ENCODE measurements around the gene RAF1.
A peak's percentile ranks its signal among the peaks of the same experiment; 100 is the strongest.
"Not testable (repeated sequence)": the region's sequence is repeated elsewhere in the genome, so short reads cannot be mapped to it uniquely, and the experiment has no call there.

The RAF1 gene

DNA sequence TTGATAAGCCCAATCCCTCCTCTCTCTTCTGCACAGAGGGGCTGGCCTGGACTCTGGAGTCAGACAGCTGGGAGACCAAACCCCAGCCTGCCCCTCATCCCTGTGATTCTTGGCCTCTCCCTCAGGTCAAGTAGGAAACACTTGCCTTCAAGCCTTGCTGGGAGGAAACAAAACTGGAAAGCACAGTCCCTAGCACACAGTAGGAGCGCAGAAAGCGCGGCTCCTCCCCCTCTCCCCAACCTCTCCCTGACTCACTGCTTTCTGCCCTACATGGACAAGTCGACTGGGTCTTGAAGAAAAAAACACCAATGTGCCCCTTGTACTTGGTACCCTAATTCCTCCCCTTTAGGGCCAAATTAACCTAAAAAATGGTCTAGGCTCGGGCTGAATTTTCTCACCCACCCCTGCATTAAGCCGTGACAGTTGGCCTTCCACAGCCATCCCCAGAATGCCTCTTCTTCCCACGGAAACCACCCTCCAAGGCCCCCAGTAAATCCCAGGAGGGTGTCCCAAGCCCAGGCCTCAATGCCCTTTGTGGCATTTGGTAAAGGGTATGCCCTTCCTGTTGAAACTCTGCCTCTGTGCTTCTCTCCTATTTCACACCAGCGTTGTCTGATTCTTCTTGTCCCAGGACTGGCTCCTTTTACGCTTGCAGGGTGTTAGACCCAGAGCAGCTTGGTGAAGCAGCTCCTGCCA, 11.3 kb upstream of the RAF1 start:
- no peak for DNase-seq

DNA sequence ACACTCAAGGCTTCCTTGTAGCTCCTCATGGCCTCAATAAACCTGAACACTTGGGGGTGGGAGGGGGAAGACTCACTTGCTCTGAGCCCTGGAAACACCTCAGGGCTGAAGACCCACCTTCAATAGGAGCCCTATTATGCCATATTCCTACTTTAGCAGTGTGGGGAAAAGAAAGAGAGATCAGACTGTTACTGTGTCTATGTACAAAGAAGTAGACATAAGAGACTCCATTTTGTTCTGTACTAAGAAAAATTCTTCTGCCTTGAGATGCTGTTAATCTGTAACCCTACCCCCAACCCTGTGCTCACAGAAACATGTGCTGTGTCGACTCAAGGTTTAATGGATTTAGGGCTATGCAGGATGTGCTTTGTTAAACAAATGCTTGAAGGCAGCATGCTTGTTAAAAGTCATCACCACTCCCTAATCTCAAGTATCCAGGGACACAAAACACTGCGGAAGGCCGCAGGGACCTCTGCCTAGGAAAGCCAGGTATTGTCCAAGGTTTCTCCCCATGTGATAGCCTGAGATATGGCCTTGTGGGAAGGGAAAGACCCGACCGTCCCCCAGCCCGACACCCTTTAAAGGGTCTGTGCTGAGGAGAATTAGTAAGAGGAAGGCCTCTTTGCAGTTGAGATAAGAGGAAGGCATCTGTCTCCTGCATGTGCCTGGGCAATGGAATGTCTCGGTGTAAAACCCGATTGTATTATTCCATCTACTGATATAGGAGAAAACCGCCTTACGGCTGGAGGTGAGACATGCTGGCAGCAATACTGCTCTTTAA, 10.2 kb upstream of the RAF1 start:
- DNase-seq: not testable (repeated sequence)

DNA sequence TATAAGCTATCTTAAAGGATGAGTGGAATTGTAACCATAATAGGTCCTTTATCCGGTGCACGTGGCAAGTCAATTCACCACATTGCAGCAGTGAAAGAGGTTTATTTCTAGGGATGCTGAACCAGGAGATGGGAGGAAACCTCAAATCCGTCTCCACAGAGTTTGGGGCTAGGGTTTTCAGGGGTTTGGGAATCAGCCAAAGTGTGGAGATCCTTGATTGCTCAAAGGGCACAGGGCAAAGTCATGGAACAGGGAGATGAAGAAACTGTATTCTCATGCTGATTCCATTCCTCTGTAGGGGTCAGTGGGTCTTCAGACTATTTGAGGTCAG, 7.2 kb upstream of the RAF1 start:
- no peak for DNase-seq

DNA sequence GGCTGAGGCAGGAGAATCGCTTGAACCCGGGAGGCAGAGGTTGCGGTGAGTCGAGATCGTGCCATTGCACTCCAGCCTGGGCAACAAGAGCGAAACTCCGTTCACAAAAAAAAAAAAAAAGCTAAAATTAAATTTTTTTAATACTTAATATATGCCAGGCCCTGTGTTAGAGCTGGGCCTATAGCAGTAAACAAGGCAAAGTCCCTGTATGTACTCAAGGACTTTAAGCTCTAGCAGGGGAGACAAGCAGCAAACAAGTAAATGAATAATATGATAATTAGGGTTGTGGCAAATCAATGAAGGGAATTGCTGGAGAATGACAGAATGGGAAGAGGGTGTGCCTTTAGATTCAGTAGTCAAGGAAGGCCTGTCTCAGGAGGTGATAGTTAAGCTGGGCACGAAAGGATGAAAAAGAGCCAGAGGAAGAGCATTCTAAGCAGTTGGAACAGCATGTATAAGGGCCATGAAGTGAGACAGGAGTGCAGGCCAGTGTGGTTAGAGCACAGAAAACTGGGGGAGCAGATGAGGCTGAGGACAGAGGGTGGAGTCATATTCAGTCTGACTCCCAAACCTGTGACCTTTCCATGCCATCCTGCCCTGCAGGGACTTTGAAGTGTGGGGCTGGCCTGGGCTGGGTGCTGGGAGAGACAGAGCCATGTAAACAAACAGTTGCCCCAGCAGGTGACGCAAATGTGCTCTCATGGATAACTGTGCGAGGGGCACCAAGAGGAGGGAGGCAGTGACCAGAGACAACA, 6.6 kb upstream of the RAF1 start:
- no peak for DNase-seq

DNA sequence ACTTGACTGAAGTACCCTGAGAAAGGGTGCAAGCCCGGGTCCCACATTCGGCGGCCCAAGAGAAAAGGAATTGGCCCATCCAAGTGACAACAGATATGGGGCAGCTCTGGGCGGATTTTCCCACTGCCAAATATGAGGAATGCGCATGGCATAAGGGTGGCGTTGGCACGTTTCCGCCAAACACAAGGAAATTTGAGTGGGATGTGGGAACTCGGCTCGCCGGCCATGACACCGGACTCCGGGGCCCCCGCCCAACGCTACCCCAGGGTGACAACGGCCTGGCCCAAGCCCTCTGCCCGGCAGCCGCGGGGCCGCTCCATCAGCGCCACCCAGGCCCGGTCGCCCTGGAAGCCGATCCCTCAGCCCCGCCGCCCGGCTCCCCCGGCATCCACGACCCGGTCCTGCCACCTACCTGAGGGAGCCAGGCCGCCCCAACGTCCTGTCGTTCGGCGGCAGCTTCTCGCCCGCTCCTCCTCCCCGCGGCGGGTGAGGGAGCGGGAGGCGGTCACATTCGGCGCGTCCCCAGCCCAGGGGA, 449 bp downstream of the RAF1 start:
- DNase-seq: no peak

DNA sequence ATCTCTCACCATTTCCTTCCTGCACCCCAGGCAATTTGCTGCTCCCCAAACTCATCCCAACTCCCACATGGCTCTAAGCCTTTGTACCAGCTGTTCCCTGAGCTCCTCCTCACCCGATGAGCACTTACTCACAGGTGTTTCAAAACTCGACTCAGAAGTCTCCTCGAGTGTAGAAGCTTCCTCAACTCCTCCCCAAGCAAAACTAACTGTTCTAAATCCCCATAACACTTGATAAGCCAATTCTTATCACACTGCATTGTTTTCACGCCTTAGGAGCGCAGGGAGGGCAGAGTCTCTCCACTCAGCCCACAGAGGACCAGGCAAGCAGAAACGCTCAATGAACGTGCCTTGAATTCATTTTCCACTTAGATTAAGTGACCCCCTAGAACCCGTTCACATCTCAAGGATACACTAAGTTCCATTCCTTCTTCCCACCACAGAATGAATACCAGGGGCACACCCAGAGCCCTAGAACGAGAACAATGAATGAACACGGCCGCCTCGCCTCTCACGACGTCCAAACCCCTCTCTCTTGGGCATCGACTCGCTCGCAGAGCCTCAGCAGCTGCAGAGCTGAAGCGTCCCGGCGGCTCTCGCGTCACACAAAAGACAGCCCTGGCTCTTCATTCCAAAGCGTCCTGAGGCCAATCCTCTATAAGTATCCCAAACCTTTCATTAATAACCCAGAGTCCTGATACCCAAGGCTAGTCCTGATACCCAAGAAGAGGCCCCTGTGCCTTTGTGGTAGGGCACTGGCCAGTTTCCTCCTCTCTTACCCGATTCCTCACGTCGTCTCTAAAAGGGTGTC, 1.1 kb downstream of the RAF1 start:
- no peak for DNase-seq

DNA sequence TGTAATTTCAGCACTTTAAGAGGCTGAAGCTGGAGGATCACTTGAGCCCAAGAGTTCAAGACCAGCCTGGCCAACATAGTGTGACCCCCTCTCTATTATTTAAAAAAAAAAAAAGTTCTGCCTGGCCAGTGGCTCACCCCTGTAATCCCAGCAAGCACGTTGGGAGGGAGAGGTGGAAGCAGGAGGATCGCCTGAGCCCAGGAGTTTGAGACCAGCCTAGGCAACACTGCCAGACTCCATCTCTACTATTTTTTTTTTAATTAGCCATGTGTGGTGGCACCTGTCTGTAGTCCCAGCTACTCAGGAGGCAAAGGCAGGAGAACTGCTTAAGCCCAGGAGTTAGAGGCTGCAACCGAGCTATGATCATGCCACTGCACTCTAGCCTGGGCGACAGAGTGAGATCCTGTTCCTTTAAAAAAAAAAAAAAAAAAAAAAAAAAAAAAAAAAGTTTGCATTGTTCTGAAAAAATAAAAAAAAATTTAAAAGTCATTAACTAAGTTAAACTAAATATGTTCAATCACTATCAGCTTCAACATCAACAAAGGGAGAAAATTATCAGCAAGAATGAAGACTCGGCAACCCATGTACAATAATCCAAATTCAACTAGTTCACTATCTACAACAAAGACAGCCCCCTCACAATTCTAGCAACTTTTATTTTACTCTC, 1.9 kb downstream of the RAF1 start:
- no peak for DNase-seq

DNA sequence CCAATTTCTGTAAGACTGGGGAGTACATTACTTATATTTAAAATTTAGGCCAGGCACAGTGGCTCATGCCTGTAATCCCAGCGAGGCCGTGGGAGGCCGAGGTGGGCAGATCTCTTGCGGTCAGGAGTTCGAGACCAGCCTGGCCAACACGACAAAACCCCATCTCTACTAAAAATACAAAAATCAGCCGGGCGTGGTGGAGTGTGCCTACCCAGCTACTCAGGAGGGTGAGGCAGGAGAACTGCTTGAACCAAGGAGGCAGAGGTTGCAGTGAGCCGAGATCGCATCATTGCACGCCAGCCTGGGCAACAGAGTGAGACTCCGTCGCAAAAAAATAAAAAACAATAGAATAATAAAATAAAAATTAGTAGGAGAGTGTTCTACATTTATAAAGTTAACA, 2.5 kb downstream of the RAF1 start:
- DNase-seq: not testable (repeated sequence)

DNA sequence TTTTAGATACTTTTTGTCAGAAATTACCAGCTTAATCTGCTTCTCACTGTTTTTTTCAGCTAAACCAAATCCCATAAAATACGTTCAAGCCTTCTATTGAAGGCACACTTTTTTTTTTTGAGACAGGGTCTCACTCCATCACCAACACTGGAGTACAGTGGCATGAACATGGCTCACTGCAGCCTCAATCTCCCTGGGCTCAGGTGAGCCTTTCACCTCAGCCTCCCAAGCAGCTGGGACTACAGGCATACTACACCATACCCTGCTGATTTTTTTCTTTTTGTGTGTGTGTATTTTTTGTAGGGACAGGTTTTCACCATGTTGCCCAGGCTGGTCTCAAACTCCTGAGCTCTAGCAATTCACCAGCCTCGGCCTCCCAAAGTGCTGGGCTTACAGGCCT, 3.7 kb downstream of the RAF1 start:
- DNase-seq: no peak

DNA sequence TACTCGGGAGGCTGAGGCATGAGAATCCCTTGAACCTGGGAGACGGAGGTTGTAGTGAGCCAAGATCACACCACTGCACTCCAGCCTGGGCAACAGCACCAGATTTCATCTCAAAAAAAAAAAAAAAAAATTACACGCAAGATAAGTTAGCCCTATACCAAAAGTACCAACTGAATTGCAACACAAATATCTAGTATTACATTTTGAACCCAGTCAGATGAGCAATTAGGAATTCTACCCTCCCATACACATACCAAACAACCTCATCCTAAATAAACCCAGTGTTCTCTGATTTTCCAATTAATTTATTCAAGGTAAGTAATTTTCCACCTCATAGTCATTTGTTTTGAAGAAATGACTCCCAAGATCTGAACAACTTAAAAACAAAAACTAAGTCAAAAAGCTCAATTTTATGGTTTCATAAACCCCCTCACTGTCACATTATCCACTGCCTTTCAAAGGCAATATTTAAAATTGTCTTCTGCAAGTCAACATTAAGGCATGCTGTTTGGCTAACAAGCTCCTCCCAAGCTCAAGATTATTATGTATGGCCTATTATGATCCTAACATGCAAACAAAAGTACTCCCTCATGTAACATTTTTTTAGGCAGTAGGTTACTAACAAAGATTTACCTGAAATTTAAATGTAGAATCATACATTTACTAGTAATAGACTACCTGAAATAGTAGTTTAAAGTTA, 4.5 kb downstream of the RAF1 start:
- DNase-seq: no peak

DNA sequence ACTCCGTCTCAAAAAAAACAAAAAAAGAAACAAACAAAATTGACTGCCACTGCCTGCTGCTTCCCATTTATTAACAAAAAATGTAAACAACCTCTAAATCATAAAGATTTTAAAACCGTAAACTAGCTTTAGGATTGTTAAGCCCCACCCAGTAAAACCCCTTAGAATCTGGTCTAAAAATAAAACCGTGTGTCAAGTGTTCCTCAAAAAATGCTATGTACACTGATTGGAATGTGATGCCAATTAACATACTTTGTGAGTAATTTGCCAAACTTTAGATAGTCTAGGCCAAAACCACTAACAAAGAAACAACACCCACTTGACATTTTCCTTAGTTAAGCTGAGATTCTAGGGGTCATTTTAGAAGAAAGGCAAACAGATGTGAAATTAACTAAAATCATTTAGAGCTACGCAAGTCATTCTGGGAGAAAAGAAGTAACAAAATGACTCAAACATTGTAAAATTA, 5.3 kb downstream of the RAF1 start:
- DNase-seq: peak; percentile 82

DNA sequence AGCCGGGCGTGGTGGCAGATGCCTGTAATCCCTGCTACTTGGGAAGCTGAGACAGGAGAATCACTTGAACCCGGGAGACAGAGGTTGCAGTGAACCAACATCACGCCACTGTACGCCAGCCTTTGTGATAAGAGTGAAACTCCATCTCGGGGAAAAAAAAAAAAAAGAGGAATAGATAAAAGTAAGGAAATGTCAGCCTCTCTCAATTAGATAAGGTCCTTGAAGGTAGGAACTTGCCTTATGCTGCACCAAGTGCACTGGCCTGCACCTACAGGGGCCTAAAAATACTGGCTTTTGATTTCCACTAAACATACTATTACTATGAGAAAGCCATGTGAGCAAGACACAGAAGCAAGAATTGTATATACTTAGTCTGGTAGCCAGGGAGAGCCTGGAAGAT, 7.1 kb downstream of the RAF1 start:
- DNase-seq: no peak

DNA sequence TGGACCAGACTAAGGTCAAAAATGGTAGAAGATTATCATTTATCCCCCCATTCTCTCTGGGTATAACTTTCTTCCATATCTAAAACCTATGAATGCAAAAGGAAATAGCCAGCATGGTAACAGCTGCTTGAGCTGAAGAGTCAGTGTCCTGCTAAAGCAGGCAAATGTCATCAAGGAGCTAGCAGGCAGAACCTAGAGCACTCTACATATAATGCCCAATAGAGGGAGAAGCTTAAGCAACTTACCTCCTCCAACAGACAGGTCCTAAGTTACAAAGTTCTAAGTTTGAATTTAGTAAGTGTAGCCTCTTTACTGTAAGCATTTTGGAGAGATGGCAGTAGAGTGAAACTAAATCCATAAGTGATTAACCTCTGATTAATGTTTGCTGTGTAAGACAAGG, 7.7 kb downstream of the RAF1 start:
- no peak for DNase-seq

DNA sequence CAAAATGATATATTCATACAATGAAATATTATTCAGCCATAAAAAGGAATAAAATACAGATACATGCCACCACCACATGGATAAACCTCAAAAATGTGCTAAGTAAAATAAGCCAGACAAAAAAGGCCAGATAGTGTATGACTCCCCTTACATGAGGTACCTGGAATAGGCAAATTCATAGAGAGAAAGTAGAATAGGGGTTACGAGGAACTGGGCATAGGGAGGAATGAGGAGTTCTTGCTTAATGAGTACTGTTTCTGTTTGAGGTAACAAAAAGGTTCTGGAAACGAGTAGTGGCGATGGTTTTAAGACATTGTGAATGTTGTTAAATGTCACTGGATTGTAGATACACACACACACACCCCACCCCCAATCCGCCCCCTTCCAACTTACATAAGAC, 8.2 kb downstream of the RAF1 start:
- no peak for DNase-seq

DNA sequence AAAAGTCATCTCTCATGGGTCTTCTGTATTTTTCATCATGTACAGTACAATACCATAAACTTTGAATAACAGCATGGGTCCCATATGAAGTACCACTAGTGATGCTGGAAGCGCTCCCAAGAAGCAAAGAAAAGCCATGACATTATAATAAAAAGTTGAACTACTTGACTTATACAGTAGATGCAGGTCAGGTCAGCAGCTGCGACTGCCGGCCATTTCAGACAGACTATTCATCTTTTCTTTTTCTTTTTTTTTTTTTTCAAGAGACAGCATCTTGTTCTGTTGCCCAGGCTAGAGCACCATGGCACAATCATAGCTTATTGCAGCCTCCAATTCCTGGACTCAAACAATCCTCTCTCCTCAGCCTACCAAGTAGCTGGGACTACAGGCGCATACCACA, 10.2 kb downstream of the RAF1 start:
- no peak for DNase-seq

DNA sequence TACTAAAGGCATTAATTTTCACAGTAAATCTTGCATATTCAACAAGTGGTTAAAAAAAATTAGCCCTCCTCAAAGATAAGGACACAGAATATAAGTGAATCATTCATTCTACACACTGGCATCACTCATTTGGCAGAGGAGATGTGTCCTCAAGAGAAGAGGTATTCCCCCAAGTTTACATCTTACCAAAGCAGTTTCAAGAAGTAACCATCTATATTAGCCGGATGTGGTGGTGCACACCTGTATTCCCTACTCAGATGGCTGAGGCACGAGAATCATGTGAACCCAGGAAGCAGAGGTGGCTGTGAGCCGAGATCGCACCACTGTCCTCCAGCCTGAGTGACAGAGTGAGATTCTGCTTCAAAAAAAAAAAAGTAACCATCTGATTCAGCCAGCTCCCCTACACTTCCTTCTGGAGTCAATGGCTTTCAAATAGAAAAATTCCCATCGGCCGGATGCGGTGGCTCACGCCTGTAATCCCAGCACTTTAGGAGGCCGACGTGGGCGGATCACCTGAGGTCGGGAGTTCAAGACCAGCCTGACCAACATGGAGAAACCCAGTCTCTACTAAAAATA, 15.4 kb downstream of the RAF1 start:
- no peak for DNase-seq

DNA sequence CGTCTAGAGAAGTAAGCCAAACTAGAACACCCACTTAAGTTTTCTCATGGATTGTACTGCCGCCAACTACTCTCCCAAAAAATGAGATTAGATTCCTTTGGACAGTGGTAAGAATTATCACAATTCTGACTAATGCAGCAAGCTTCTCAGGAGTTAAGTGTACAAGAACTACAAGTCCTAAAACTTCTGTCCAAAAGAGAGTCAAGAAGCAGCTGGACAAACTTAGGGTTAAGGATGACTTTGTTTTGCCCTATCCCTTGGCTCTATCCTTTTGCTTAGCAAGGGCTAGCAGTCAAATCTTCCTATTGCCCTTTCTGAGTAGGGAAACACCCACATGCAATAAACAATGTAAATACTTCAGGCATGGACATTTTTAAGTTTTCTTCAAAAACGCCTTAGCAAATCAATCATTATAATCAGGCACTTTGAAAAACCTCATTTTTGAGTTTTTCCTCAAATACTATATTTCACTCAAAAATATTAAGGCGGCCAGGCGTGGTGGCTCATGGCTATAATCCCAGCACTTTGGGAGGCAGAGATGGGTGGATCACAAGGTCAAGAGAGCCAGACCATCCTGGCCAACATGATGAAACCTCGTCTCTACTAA, 19.5 kb downstream of the RAF1 start:
- DNase-seq: no peak

DNA sequence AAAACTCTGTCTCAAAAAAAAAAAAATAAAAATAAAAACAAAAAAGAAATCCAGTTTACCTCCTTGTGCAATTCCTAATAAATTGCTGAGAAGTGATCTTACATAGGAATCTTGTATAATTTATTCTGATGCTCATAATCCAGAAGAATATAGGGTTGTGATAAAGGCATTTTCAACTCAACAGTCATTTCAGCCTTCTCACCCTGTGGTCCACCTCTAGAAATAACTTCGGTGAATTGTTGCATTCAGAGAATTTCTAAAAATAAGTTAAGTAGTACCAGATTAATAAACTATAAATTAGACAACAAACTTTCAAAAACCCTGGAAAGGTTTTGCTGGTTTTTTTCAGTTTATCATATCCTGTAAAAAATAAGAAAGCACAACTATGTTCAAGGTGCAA, 20.2 kb downstream of the RAF1 start:
- DNase-seq: no peak

DNA sequence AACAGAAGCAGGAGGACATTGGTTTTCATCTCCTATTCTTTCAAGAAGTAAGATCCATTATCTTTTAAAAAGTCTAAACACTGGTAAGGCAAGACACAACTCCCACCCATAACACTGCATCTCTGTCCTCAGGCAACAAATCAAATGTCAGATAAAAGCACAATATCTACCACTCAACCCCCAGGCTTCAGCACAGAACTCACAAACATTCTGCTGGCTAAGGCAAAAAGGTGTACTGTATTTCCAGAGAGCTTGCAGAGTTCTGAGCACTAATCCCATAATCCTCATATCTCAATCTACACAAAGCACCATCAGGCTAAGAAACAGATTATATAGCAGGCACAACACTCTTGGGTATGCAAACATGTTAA, 20.9 kb downstream of the RAF1 start:
- no peak for DNase-seq

DNA sequence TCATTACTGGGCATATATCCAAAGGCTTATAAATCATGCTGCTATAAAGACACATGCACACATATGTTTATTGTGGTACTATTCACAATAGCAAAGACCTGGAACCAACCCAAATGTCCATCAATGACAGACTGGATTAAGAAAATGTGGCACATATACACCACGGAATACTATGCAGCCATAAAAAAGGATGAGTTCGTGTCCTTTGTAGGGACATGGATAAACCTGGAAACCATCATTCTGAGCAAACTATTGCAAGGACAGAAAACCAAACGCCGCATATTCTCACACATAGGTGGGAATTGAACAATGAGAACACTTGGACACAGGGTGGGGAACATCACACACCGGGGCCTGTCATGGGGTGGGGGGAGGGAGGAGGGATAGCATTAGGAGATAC, 23.1 kb downstream of the RAF1 start:
- not testable (repeated sequence) for DNase-seq

DNA sequence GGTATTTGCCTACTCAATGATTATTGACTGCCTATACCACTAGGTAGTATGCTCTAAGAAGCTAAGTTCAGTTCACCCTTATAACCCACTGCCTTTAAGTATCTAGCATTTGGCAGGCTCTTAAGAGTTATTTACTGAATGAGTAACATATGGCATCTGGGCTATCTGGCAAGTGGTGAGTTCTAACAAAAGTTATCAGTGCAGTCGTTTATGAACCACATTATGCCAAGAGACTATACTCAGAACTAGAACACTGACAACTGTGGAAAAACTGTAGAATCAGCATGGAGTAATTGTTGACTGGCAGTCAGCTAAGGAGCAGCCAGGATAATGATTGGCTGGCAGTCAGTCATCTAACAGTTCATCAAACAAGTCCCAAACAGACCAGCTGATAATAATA, 25.8 kb downstream of the RAF1 start:
- DNase-seq: no peak
